HepG2 (cell line): Measurements from ENCODE around the gene PPP1R18. TPM values are rescaled to one million over a fixed set of nuclear protein-coding genes. Genes with fewer than 3 reads are reported as not detected.

Source experiments
- ADNP ChIP-seq: sonication (generic); formaldehyde crosslinking; IDR thresholded peaks from 2 replicates; pipeline ENCODE4 v1.4.0; 2020; ENCODE audit warnings: missing genetic modification reagents
- ARID2 ChIP-seq: sonication (generic); formaldehyde crosslinking; IDR thresholded peaks from 2 replicates; pipeline ENCODE4 v1.8.1; 2022; ENCODE audit warnings: mild to moderate bottlenecking, missing genetic modification reagents, borderline replicate concordance
- ATM ChIP-seq: fragments of 450-650 bp; IDR thresholded peaks from 2 replicates; pipeline ENCODE4 v1.7.1; 2017; ENCODE audit warnings: mild to moderate bottlenecking, borderline replicate concordance
- CHD2 ChIP-seq: IDR thresholded peaks from 2 replicates; pipeline ENCODE4 v1.6.1; 2011; ENCODE audit warnings: low read depth, low read length, improper control_type of control experiment
- EEA1 ChIP-seq: sonication (generic); formaldehyde crosslinking; IDR thresholded peaks from 2 replicates; pipeline ENCODE4 v1.5.1; 2020; ENCODE audit warnings: mild to moderate bottlenecking, missing genetic modification reagents, borderline replicate concordance
- ETV6 ChIP-seq: sonication (generic); formaldehyde crosslinking; conservative IDR thresholded peaks from 2 replicates; pipeline ENCODE4 v1.4.0; 2020; ENCODE audit warnings: missing genetic modification reagents
- HNRNPL ChIP-seq: fragments of 200-400 bp; formaldehyde crosslinking; IDR thresholded peaks from 2 replicates; pipeline ENCODE4 v1.6.1; 2017; ENCODE audit warnings: mild to moderate bottlenecking, low read depth, low read length
- HOXD1 ChIP-seq: sonication (generic); formaldehyde crosslinking; IDR thresholded peaks from 2 replicates; pipeline ENCODE4 v1.5.0; 2020; ENCODE audit warnings: missing genetic modification reagents
- MIXL1 ChIP-seq: IDR thresholded peaks from 2 replicates; pipeline ENCODE4 v1.6.1; 2016
- PPARG ChIP-seq: conservative IDR thresholded peaks from 2 replicates; pipeline ENCODE4 v1.6.1; 2016; ENCODE audit warnings: missing biosample characterization, missing genetic modification reagents
- PREB ChIP-seq: sonication (generic); formaldehyde crosslinking; IDR thresholded peaks from 2 replicates; pipeline ENCODE4 v1.4.0; 2020; ENCODE audit warnings: missing genetic modification reagents
- RFX1 ChIP-seq: fragments of 450-650 bp; IDR thresholded peaks from 2 replicates; pipeline ENCODE4 v1.6.1; 2017
- SRF ChIP-seq: IDR thresholded peaks from 2 replicates; pipeline ENCODE4 v1.6.1; 2011; ENCODE audit warnings: mild to moderate bottlenecking, low read depth, low read length, moderate library complexity
- SSRP1 ChIP-seq: IDR thresholded peaks from 2 replicates; pipeline ENCODE4 v1.6.1; 2016; ENCODE audit warnings: control low read depth
- TBL1XR1 ChIP-seq: fragments of 150-350 bp; IDR thresholded peaks from 2 replicates; pipeline ENCODE4 v1.6.1; 2014; ENCODE audit warnings: borderline replicate concordance, low read length; ENCODE audit not compliant: partially characterized antibody
- TCF12 ChIP-seq, 2 experiments: fragments of 450-650 bp in 1 of 2; sonication (generic) in 1 of 2; formaldehyde crosslinking in 1 of 2; IDR thresholded peaks; 2 replicates each; pipeline versions ENCODE4 v1.6.1 to v1.8.0; 2017 to 2022; ENCODE audit warnings: antibody characterized with exemption in 1 of 2, mild to moderate bottlenecking in 1 of 2, missing genetic modification reagents in 1 of 2, moderate library complexity in 1 of 2
- ZNF136 ChIP-seq: sonication (generic); formaldehyde crosslinking; IDR thresholded peaks from 2 replicates; pipeline ENCODE4 v1.8.1; 2022; ENCODE audit warnings: low read depth, mild to moderate bottlenecking, moderate library complexity, missing genetic modification reagents
- ZNF205 ChIP-seq: IDR thresholded peaks from 2 replicates; pipeline ENCODE4 v1.6.1; 2018; ENCODE audit warnings: missing biosample characterization, missing genetic modification reagents
- ZNF207 ChIP-seq: fragments of 450-650 bp; IDR thresholded peaks from 2 replicates; pipeline ENCODE4 v1.6.1; 2016; ENCODE audit warnings: antibody characterized with exemption, borderline replicate concordance
- ZNF260 ChIP-seq: sonication (generic); formaldehyde crosslinking; IDR thresholded peaks from 2 replicates; pipeline ENCODE4 v1.4.0; 2020; ENCODE audit warnings: missing genetic modification reagents, low read depth, mild to moderate bottlenecking, borderline replicate concordance
- ZNF570 ChIP-seq: sonication (generic); formaldehyde crosslinking; IDR thresholded peaks from 2 replicates; pipeline ENCODE4 v1.4.0; 2020; ENCODE audit warnings: mild to moderate bottlenecking, missing genetic modification reagents, borderline replicate concordance
- ZNF660 ChIP-seq: sonication (generic); formaldehyde crosslinking; IDR thresholded peaks from 2 replicates; pipeline ENCODE4 v1.5.1; 2020; ENCODE audit warnings: mild to moderate bottlenecking, low read depth, missing genetic modification reagents, borderline replicate concordance
- ZNF770 ChIP-seq: sonication (generic); formaldehyde crosslinking; IDR thresholded peaks from 2 replicates; pipeline ENCODE4 v1.5.0; 2020; ENCODE audit warnings: mild to moderate bottlenecking, missing genetic modification reagents
- ZNF790 ChIP-seq: sonication (generic); formaldehyde crosslinking; IDR thresholded peaks from 2 replicates; pipeline ENCODE4 v1.8.0; 2022; ENCODE audit warnings: missing genetic modification reagents, mild to moderate bottlenecking, borderline replicate concordance
- ZNF841 ChIP-seq: sonication (generic); formaldehyde crosslinking; IDR thresholded peaks from 2 replicates; pipeline ENCODE4 v1.8.1; 2023; ENCODE audit warnings: missing genetic modification reagents, borderline replicate concordance
- ZSCAN31 ChIP-seq: sonication (generic); formaldehyde crosslinking; IDR thresholded peaks from 2 replicates; pipeline ENCODE4 v1.5.0; 2020; ENCODE audit warnings: low read depth, mild to moderate bottlenecking, missing genetic modification reagents
- polyA plus RNA-seq, 8 experiments: library from polyadenylated mRNA; depleted of rRNA in 3 of 8; stranded (reverse) in 7 of 8; unstranded in 1 of 8; fragments of >200 nt; fragmentation: Illumina TruSeq in 4 of 8; extraction: Trizol in 4 of 8; gene quantifications; 2 replicates each; pipeline versions ENCODE4 v1.2.1 to v1.2.3, GENCODE V29; 2011 to 2016; ENCODE audit warnings: low read depth in 4 of 8, missing spikeins in 1 of 8, mixed read lengths in 1 of 8; ENCODE audit not compliant: insufficient read depth in 1 of 8
- total RNA-seq, 5 experiments: library from RNA; depleted of rRNA; stranded (reverse); fragments of >200 nt; fragmentation: Illumina TruSeq; extraction: Trizol; gene quantifications; 2 replicates each; pipeline ENCODE4 v1.2.3, GENCODE V29; 2016; ENCODE audit warnings: low read depth in 1 of 5
- TF ChIP-seq, protein P1 (sequence below): IDR thresholded peaks from 2 replicates; pipeline ENCODE4 v1.6.1; 2016; ENCODE audit warnings: mild to moderate bottlenecking, missing biosample characterization, missing genetic modification reagents

PPP1R18 gene
- total and polyA plus RNA-seq, 2 of the 13 experiments (the other 11 are each of a cell fraction or from before 2014, with no cell fraction given): 4.9 to 9.2 TPM

DNA sequence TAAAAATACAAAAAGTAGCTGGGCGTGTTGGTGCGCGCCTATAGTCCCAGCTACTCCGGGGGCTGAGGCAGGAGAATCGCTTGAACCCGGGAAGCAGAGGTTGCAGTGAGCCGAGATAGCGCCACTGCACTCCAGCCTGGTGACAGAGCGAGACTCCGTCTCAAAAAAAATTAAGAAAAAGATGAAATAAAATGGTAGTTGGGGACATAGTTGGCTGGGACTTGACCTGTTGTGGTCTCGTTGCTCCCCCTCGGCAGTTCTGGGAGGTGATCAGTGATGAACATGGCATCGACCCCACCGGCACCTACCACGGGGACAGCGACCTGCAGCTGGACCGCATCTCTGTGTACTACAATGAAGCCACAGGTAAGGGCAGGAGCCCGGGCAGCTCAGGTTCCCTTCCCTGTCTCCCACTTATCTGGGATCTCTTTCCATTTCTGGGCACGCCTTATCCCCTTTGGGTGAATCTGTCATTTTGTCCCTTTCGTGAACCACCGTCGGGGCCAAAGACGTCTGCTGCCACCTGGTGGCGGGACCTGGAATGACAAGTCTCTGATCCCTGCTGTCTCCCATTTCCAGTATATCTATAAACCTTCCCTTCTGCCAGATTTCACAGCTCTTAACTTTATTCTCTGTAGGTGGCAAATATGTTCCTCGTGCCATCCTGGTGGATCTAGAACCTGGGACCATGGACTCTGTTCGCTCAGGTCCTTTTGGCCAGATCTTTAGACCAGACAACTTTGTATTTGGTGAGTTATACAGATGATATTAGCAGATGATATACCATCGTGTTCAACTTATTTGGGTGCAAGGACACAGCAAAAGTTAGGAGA, 36.1 kb upstream of the PPP1R18 start (continued):
- TF ChIP-seq, protein P1, sequence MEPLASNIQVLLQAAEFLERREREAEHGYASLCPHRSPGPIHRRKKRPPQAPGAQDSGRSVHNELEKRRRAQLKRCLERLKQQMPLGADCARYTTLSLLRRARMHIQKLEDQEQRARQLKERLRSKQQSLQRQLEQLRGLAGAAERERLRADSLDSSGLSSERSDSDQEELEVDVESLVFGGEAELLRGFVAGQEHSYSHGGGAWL (CRISPR knock-in tag): no peak
- TF ChIP-seq MIXL1 (CRISPR knock-in tag): no peak; the same call in 1 of the 2 replicates
- peak; percentile 71; the same call in 1 of the 2 replicates for TF ChIP-seq PPARG
- TF ChIP-seq ZNF841 (CRISPR knock-in tag): peak; percentile 32; the same call in 1 of the 2 replicates
- TF ChIP-seq PREB (CRISPR knock-in tag): no peak
- peak; percentile 64 for TF ChIP-seq TBL1XR1
- no peak for TF ChIP-seq HOXD1 (CRISPR knock-in tag)
- no peak for TF ChIP-seq RFX1
- peak; percentile 26; the same call in 1 of the 2 replicates for TF ChIP-seq ZNF770 (CRISPR knock-in tag)
- TF ChIP-seq ZSCAN31: 0 out of 2 replicates have a peak, but pooled peaks have one; percentile 43
- no peak for TF ChIP-seq SSRP1
- no peak for TF ChIP-seq ZNF260
- TF ChIP-seq TCF12 (IDR thresholded peaks at IDR 0.05): no peak
- TF ChIP-seq TCF12 (CRISPR knock-in tag; IDR thresholded peaks at IDR 0.05): no peak
- no peak for TF ChIP-seq ATM
- no peak for TF ChIP-seq ETV6 (CRISPR knock-in tag)
- no peak for TF ChIP-seq ARID2 (CRISPR knock-in tag)
- 0 out of 2 replicates have a peak, but pooled peaks have one; percentile 47 for TF ChIP-seq HNRNPL
- TF ChIP-seq ZNF570 (CRISPR knock-in tag): no peak
- no peak for TF ChIP-seq ZNF207
- TF ChIP-seq SRF: no peak
- no peak for TF ChIP-seq ZNF205 (CRISPR knock-in tag)
- no peak for TF ChIP-seq ZNF790 (CRISPR knock-in tag)
- no peak for TF ChIP-seq ADNP (CRISPR knock-in tag)
- TF ChIP-seq ZNF136 (CRISPR knock-in tag): no peak
- TF ChIP-seq ZNF660: no peak
- TF ChIP-seq CHD2: no peak
- TF ChIP-seq EEA1 (CRISPR knock-in tag): no peak
